Muscle layer of duodenum (tissue), 2 donors: Measurements from ENCODE around the gene CHKB.

ENCODE experiments used
- H3K27ac ChIP-seq: one replicate; pipeline ENCODE4 v1.7.0; 2013; ENCODE audit warnings: mild to moderate bottlenecking, low read length
- H3K27me3 ChIP-seq: one replicate; pipeline ENCODE4 v1.7.0; 2013; ENCODE audit warnings: low read depth, mild to moderate bottlenecking, control low read depth, low read length
- H3K36me3 ChIP-seq, 2 donors: one replicate each; pipeline ENCODE4 v1.7.0; 2013; ENCODE audit warnings: low read length in 2 of 2, control low read depth in 1 of 2, mild to moderate bottlenecking in 1 of 2; ENCODE audit not compliant: insufficient read depth in 2 of 2, control insufficient read depth in 1 of 2
- H3K4me1 ChIP-seq, 2 donors: one replicate each; pipeline ENCODE4 v1.7.0; 2013; ENCODE audit warnings: low read length in 2 of 2, mild to moderate bottlenecking in 2 of 2, control low read depth in 1 of 2, moderate library complexity in 1 of 2; ENCODE audit not compliant: insufficient read depth in 2 of 2, control insufficient read depth in 1 of 2
- H3K4me3 ChIP-seq, 2 donors: one replicate each; pipeline ENCODE4 v1.7.0; 2013; ENCODE audit warnings: low read length in 2 of 2, low read depth in 1 of 2, mild to moderate bottlenecking in 1 of 2
- H3K9me3 ChIP-seq, 2 donors: one replicate each; pipeline ENCODE4 v1.7.0; 2013; ENCODE audit warnings: low read length in 2 of 2, control low read depth in 1 of 2, mild to moderate bottlenecking in 1 of 2; ENCODE audit not compliant: control insufficient read depth in 1 of 2
- donor health status: healthy.

CHKB gene

DNA sequence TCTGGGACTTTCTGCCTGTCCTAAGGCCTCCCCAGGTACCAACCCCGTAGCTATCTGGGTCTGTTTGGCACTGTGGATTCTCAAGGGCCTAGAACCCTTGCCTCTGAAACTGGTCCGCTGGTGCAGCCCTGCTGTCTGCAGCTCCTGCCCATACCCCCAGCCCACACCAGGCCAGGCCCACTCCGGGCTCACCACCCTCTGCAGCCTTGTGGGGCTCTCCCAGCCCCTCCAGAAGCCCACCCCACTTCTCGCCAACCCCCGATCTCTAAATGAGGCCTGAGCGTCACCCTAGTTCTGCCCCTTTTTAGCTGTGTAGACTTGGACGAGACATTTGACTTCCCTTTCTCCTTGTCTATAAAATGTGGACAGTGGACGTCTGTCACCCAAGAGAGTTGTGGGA is 32.3 kb downstream of the CHKB start:
- H3K27ac ChIP-seq, result no peak overlapping the region
- no peaks in the 10 kb centered on the region for H3K9me3 ChIP-seq

DNA sequence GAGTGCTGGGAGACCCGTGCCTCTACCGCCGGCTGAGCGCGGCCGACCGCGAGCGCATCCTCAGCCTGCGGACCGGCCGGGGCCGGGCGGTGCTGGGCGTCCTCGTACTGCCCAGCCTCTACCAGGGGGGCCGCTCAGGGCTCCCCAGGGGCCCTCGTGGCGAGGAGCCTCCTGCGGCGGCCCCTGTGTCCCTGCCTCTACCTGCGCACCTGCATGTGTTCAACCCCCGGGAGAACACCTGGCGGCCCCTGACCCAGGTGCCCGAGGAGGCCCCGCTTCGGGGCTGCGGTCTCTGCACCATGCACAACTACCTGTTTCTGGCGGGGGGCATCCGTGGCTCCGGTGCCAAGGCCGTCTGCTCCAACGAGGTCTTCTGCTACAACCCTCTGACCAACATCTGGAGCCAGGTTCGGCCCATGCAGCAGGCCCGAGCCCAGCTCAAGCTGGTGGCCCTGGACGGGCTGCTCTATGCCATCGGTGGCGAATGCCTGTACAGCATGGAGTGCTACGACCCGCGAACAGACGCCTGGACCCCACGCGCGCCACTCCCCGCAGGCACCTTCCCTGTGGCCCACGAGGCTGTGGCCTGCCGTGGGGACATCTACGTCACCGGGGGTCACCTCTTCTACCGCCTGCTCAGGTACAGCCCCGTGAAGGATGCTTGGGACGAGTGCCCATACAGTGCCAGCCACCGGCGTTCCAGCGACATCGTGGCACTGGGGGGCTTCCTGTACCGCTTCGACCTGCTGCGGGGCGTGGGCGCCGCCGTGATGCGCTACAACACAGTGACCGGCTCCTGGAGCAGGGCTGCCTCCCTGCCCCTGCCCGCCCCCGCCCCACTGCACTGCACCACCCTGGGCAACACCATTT is 33.5 kb downstream of the CHKB start:
- no peak overlapping the region for H3K27ac ChIP-seq
- H3K36me3 ChIP-seq, result no peaks in the 10 kb centered on the region
- H3K4me3 ChIP-seq, result peak overlapping the region in 1 of 2 donors; percentile 34
- peaks cover 0 to 21% of the 10 kb centered on the region in 2 donors for H3K4me1 ChIP-seq
- H3K27me3 ChIP-seq, result peaks cover 4% of the 10 kb centered on the region
- no peaks in the 10 kb centered on the region for H3K9me3 ChIP-seq

More for the DNA sequence above, 32.3 kb downstream of the CHKB start:
- H3K27me3 ChIP-seq, result peaks cover 4% of the 10 kb centered on the region
- no peaks in the 10 kb centered on the region for H3K36me3 ChIP-seq
- no peak overlapping the region for H3K4me3 ChIP-seq
- peaks cover 0 to 17% of the 10 kb centered on the region in 2 donors for H3K4me1 ChIP-seq

DNA sequence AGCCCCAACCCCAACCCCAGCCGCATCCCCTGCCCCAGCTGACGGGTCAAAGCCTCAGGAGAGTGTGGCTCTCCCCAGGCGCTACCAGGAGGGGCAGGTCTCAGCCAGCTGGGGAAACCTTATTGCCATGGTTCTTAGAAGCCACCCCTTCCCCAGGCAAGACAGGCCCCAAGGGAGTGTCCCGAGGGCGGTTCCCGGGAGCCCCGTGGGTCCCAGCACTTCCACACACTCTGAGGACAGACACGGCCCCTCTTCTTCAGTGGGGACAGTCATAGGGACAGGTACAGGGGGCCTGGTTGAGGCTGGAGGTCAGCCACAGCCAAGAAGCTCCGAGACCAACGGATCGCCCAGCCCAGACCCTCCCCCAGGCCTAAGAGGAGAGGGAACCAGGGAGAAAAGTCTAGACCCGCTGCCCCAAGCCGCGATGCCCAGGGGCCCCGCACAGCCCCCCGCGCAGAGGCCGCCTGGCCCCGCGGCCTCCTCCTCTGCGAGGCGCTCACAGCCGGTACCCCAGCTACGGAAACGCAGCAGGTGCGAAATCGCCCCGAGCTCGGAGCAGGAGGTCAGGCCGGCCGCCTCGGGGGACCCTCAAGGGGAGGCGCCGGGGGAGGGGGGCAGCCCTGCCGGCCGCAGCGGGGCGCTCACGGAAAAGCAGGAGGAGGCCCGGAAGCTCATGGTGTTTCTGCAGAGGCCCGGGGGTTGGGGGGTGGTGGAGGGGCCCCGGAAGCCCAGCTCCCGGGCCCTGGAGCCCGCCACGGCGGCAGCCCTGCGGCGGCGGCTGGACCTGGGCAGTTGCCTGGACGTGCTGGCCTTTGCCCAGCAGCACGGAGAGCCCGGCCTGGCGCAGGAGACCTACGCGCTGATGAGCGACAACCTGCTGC is 34.4 kb downstream of the CHKB start:
- Histone ChIP-seq H3K36me3 (no peaks in the 10 kb centered on the region), H3K9me3 (no peaks in the 10 kb centered on the region), H3K27me3 (peaks cover 4% of the 10 kb centered on the region), H3K4me3 (peak overlapping the region in 1 of 2 donors; percentile 34), H3K27ac (no peak overlapping the region), H3K4me1 (peaks cover 0 to 21% of the 10 kb centered on the region in 2 donors)

DNA sequence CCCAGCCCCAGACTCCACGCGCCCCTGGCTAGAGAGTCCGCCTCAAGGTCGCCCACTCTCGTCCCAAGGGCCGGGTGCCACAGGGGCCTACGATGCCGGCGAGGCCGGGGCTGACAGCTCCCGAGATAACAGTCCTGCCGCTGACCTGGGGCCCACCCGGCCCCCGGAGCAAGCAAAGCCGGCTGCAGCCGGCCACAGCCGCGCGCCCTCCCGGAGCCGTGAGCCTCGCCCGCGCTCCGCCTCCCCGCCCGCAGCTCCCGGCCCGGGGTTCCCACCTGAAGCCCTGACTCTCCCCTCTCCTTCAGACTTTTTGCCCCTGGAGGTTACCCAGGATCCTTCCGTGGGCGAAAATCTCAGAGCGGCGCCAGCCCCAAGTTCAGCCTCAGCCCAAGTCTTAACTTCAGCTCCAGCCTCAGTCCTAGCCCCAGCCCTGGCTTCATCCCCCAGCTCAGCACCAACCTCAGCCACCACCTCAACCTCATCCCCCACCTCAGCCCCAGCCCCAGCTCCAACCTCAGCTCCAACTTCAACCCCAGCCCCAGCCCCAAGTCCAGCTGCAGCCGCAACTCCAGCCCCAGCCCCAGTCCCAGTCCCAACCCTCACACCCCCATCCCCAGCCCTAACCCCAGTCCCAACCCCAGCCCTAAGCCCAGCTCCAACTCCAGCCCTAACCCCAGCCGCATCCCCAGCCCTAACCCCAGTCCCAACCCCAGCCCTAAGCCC is 35.2 kb downstream of the CHKB start:
- H3K36me3 ChIP-seq, result no peaks in the 10 kb centered on the region
- H3K4me3 ChIP-seq, result no peak overlapping the region
- H3K27me3 ChIP-seq, result peaks cover 4% of the 10 kb centered on the region
- no peak overlapping the region for H3K27ac ChIP-seq
- H3K9me3 ChIP-seq, result no peaks in the 10 kb centered on the region
- peaks cover 0 to 21% of the 10 kb centered on the region in 2 donors for H3K4me1 ChIP-seq

DNA sequence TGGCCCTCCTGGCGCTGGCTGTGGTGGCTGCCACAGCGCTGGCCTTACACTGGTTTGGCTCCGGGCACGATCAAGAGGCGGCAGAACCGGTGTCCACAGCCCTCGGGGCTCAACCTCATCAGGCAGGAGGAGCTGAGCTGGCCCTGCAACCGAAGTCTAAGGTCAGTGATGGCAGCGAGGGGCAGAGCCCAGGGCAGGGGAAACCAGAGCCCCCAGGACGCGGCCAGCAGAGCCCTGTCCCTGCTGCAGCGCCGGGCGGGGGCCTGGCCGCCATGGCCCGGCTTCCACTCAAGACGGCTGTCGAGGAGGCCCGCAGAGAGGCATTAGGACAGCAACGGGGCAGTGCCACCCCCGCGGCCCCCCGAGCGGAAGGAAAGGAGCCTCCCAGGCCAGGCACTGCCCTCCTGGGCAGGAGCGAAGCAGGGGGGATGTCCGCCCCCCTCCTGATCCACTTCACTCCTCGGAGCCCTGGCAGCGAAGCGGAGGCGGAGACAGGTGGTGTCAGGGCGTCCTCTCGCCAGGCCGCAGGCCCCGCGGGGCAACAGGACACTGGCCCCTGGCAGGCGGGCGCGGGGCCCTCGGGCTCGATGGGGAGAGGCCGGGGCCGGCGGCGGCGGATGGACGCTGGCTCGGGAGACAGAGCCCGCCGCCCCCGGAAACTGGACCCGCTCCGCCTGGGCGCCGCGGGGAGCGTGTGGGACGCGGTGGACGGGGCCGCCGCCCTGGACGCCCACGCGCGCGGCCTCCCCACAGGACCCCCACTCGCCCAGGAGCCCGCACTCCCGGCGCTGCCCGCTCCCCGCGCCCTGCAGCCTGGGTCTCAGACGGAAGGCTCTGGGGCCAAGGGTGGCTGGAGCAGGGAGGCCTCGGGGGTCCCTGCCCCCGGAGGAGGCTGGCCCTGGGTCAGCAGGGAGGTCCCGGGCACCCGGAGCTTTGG is 36.1 kb downstream of the CHKB start:
- Histone ChIP-seq H3K9me3 (no peaks in the 10 kb centered on the region), H3K27me3 (peaks cover 4% of the 10 kb centered on the region), H3K27ac (no peak overlapping the region)

DNA sequence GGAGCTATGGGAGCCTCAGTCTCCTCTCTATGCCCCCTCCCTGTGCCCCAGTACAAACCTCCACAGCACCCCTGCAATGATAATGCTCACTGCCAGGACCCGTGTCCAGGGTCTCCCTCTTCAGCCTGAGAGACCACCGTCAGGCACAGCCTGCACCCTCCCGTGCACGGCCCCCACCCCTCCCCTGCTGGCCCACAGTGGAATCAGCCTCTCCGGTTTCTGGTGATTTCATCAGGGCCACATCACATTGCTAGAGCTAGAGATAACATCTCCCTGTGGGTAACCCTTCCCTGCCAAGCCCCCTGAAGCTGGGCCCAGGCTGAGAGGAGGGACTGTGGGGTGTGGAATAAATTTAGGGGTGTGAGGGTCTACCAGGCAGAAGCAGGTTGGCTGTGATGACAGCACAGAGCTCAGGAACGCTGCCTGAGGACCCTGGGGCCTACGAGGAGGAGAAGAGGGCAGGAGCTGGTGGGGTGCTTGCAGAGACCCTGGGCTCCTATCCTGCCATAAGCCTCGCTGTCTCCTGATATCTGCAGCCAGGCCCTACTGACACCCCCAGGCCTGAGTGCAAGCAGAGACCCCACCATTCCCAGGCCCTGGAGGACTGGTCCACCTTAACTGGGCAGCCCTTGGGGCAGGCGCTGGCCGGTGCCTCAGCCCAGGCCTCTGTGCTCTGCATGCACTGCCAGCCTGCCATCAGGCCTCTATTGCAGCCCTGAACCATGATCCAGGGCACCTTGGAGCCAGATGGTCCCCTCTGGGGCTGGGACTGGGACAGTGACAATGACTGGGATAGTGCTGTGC is 36.9 kb downstream of the CHKB start, which contains the start of gene KLHDC7B:
TSS of gene KLHDC7B (plus strand) at position 378 of the 804 bp plus-strand sequence. CDS start at position 723, 345 bp downstream.
- Histone ChIP-seq H3K9me3 (no peaks in the 10 kb centered on the region), H3K27me3 (peaks cover 4% of the 10 kb centered on the region), H3K4me1 (peaks cover 4 to 21% of the 10 kb centered on the region in 2 donors), H3K27ac (no peak within 1 kb of the TSS), H3K4me3 (no peak within 1 kb of the TSS), H3K36me3 (no peaks in the 10 kb centered on the region)

More for the DNA sequence above, 36.1 kb downstream of the CHKB start:
- peaks cover 0 to 21% of the 10 kb centered on the region in 2 donors for H3K4me1 ChIP-seq
- H3K36me3 ChIP-seq, result no peaks in the 10 kb centered on the region
- H3K4me3 ChIP-seq, result no peak overlapping the region

DNA sequence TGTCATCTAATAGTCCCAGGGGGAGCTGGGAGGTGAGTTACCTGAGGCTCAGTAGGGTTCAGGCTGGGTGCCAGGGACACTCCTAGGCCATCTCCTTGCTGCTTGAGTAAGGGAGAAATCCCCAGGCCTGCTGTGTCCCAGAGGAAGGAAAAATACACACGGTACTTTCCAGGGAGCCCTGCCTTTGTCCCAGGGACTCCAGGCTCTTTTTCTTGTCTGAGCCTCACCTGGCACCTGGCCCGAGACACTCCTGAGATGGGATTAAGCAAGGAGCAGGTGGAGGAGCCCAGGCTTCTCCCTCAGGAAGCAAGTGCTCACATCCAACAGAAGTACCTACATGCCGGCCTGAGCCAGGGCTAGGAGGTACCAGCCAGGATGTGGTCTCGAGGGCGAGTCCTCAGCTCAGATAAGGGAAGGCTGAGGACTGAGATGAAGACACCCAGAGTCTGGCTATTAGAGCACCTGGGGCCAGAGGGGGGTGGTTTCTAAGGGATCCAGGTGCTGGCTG is 37.8 kb downstream of the CHKB start:
- H3K27me3 ChIP-seq, result peaks cover 2% of the 10 kb centered on the region
- no peak overlapping the region for H3K27ac ChIP-seq
- peaks cover 4 to 21% of the 10 kb centered on the region in 2 donors for H3K4me1 ChIP-seq

DNA sequence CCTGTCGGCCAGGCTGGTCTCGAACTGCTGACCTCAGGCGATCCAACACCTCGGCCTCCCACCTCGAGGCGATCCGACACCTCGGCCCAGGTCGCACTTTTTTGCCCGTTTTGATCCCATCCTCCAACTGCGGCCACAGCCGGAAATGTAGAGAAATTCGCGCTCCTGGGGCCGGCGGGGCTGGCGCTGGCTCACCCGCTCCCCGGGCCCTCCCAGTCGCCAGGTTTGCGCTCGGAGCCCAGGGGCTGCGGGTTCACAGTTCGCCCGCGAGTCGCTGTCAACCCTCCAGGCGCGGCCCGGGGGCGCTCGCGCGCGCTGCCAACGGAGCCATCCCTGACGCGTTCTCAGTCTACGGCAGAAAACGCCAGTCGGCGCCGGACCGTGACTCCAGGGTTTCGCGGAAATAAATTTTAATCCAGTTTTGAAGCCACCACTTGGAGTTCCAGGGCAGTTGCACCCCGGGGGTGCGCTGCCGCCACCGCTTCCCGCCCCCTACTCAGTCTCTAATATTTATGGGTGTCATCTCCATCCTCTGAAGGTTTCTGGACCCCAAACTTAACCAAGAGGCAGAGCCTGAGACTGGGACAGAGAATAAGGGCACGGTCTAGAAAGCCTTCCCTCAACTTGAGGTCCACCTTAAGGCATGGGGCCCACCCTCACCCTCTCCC is 38.4 kb downstream of the CHKB start:
- Histone ChIP-seq H3K36me3 (no peaks in the 10 kb centered on the region), H3K27me3 (no peaks in the 10 kb centered on the region), H3K4me3 (peak overlapping the region in 1 of 2 donors; percentile 42), H3K27ac (no peak overlapping the region), H3K9me3 (no peaks in the 10 kb centered on the region), H3K4me1 (peaks cover 7 to 21% of the 10 kb centered on the region in 2 donors)

More for the DNA sequence above, 37.8 kb downstream of the CHKB start:
- H3K36me3 ChIP-seq, result no peaks in the 10 kb centered on the region
- peak overlapping the region in 1 of 2 donors; percentile 42 for H3K4me3 ChIP-seq
- no peaks in the 10 kb centered on the region for H3K9me3 ChIP-seq

DNA sequence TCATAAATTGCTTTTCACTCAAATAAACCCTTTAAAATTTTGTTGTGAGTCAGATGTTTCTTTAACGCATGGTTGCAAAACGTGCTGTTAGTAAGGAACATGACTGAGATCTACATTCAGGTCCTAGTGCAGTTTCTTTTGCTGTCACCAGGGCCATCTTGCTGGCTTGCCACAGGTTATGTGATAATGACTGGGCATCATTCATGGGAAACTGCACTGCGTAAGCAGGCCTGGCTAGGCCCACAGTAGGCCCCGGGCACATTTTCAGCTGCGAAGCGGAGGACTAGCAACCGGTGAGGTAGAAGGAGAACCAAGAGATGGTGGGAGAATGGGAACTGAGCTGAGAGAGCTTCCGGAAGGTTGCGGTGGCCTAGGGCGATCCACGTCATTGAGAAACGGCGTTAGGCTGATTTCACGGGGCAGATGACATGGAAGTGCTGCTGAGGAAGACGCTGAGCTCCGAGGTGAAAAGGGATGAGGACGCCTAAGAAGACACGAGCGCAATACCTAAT is 40.2 kb downstream of the CHKB start:
- Histone ChIP-seq H3K9me3 (no peaks in the 10 kb centered on the region), H3K27ac (peak overlapping the region; percentile 45), H3K36me3 (no peaks in the 10 kb centered on the region), H3K4me1 (peaks cover 8 to 9% of the 10 kb centered on the region in 2 donors), H3K27me3 (no peaks in the 10 kb centered on the region), H3K4me3 (no peak overlapping the region)
